HCT116 (cell line): ENCODE data around the gene CFAP54. TPM values are rescaled to one million over a fixed set of nuclear protein-coding genes. Genes with fewer than 3 reads are reported as not detected.

Experiments
- ATAC-seq: fragments of 200-7000 bp; cut with Tn5 transposase; 2 replicates; pipeline ENCODE4 v1.9.1; 2020; ENCODE audit warnings: mild to moderate bottlenecking, moderate library complexity
- BruUV-seq: library from RNA; stranded (reverse); fragments of 400-500 nt; replicated peaks from 2 replicates; lab custom pipeline; 2021; lab: Mats Ljungman, UMichigan
- CTCF ChIA-PET: fragments of 300-600 bp; sonication (Branson Sonifier 250); formaldehyde crosslinking; loops from one replicate; lab custom pipeline; 2021; ENCODE audit warnings: antibody characterized with exemption; lab: Charles Lee
- POLR2A ChIA-PET: fragments of 300-600, 350-600 bp; sonication (Branson Sonifier 250); formaldehyde crosslinking; loops from one replicate; lab custom pipeline; 2021; ENCODE audit warnings: antibody characterized with exemption; lab: Charles Lee
- RAD21 ChIA-PET, 2 experiments: fragments of 300-600 bp; sonication (Branson Sonifier 250); formaldehyde crosslinking; loops; one replicate each; lab custom pipeline; 2023; ENCODE audit warnings: low total read pairs in 2 of 2; ENCODE audit not compliant: uncharacterized antibody in 2 of 2, unreplicated experiment in 2 of 2, low non-redundant PET in 1 of 2; lab: Charles Lee
- DNase-seq: peaks from one replicate; pipeline ENCODE4 v3.0.0-alpha.2; 2010; ENCODE audit warnings: low read depth, low spot score
- H2AFZ ChIP-seq: fragments of 200-600 bp; shearing (Covaris generic), sonication (generic); 2 replicates; pipeline ENCODE4 v1.6.1; 2017; ENCODE audit warnings: low read depth, mixed run types, mixed read lengths, antibody characterized with exemption, low read length; ENCODE audit not compliant: poor library complexity, severe bottlenecking
- H3K27ac ChIP-seq: 2 replicates; pipeline ENCODE4 v1.5.1; 2012; ENCODE audit warnings: low read depth, low read length
- H3K27me3 ChIP-seq: fragments of 200-600 bp; sonication (generic); 2 replicates; pipeline ENCODE4 v1.6.1; 2016; ENCODE audit warnings: mixed run types, low read length, mixed read lengths; ENCODE audit not compliant: insufficient read depth
- H3K36me3 ChIP-seq, 2 experiments: fragments of 200-500 bp in 1 of 2; fragments of 200-600 bp in 1 of 2; sonication (Bioruptor generic) in 1 of 2; sonication (generic) in 1 of 2; 2 replicates each; pipeline versions ENCODE4 v1.5.1 to v1.6.1; 2014 to 2016; ENCODE audit warnings: low read length in 2 of 2, inconsistent platforms in 1 of 2, mixed read lengths in 1 of 2, mixed run types in 1 of 2; ENCODE audit not compliant: insufficient read depth in 2 of 2, control insufficient read depth in 1 of 2
- H3K4me1 ChIP-seq, 2 experiments: fragments of 200-600 bp in 1 of 2; sonication (generic) in 1 of 2; 2 replicates each; pipeline versions ENCODE4 v1.5.1 to v1.6.1; 2012 to 2017; ENCODE audit warnings: low read length in 2 of 2, inconsistent platforms in 1 of 2, mild to moderate bottlenecking in 1 of 2, mixed read lengths in 1 of 2, mixed run types in 1 of 2, moderate library complexity in 1 of 2; ENCODE audit not compliant: insufficient read depth in 2 of 2, control insufficient read depth in 1 of 2
- H3K4me2 ChIP-seq: fragments of 200-600 bp; sonication (generic); 2 replicates; pipeline ENCODE4 v1.6.1; 2017; ENCODE audit warnings: mixed run types, low read length, mixed read lengths
- H3K4me3 ChIP-seq, 2 experiments: fragments of 200-600 bp in 1 of 2; sonication (generic) in 1 of 2; replicated peaks in 1 of 2; 2 replicates each; pipeline ENCODE4 v1.5.1; 2011 to 2016; ENCODE audit warnings: low read length in 2 of 2, control low read depth in 1 of 2, low read depth in 1 of 2, mild to moderate bottlenecking in 1 of 2, mixed read lengths in 1 of 2, mixed run types in 1 of 2
- H3K79me2 ChIP-seq: fragments of 200-600 bp; sonication (generic); 2 replicates; pipeline ENCODE4 v1.6.1; 2017; ENCODE audit warnings: mild to moderate bottlenecking, mixed run types, low read length, moderate library complexity, mixed read lengths; ENCODE audit not compliant: insufficient read depth
- H3K9ac ChIP-seq: fragments of 200-600 bp; sonication (generic); 2 replicates; pipeline ENCODE4 v1.6.1; 2016; ENCODE audit warnings: low read length, mixed read lengths
- H3K9me2 ChIP-seq: fragments of 200-600 bp; sonication (generic), shearing (Covaris generic); 2 replicates; pipeline ENCODE4 v1.6.1; 2017; ENCODE audit warnings: mixed run types, mild to moderate bottlenecking, moderate library complexity; ENCODE audit not compliant: insufficient read depth
- H3K9me3 ChIP-seq, 2 experiments: fragments of 200-500 bp in 1 of 2; fragments of 200-600 bp in 1 of 2; sonication (Bioruptor generic) in 1 of 2; sonication (generic) in 1 of 2; 2 replicates each; pipeline ENCODE4 v1.6.1; 2014 to 2017; ENCODE audit warnings: low read length in 2 of 2, mixed read lengths in 2 of 2, inconsistent platforms in 1 of 2, low read depth in 1 of 2, mild to moderate bottlenecking in 1 of 2, mixed run types in 1 of 2, moderate library complexity in 1 of 2; ENCODE audit not compliant: control insufficient read depth in 1 of 2, insufficient read depth in 1 of 2
- H4K20me1 ChIP-seq: fragments of 200-600 bp; sonication (generic), shearing (Covaris generic); 2 replicates; pipeline ENCODE4 v1.6.1; 2017; ENCODE audit warnings: mixed run types, mild to moderate bottlenecking, moderate library complexity; ENCODE audit not compliant: insufficient read depth
- ATF3 ChIP-seq: IDR thresholded peaks from 2 replicates; pipeline ENCODE4 v1.6.1; 2012
- CBX3 ChIP-seq: IDR thresholded peaks from 2 replicates; pipeline ENCODE4 v1.6.1; 2012; ENCODE audit warnings: low read depth
- CEBPB ChIP-seq: IDR thresholded peaks from 2 replicates; pipeline ENCODE4 v1.6.1; 2012; ENCODE audit warnings: low read depth
- EGR1 ChIP-seq: IDR thresholded peaks from 2 replicates; pipeline ENCODE4 v1.6.1; 2012; ENCODE audit warnings: low read depth
- ELF1 ChIP-seq: IDR thresholded peaks from 2 replicates; pipeline ENCODE4 v1.6.1; 2012; ENCODE audit warnings: low read depth, borderline replicate concordance
- EZH2 ChIP-seq: fragments of 200-600 bp; sonication (generic); IDR thresholded peaks from 2 replicates; pipeline ENCODE4 v1.6.1; 2017; ENCODE audit warnings: antibody characterized with exemption, mixed run types
- EZH2phosphoT487 ChIP-seq: fragments of 200-600 bp; IDR thresholded peaks from 2 replicates; pipeline ENCODE4 v1.6.1; 2018; ENCODE audit warnings: antibody characterized with exemption, borderline replicate concordance
- JUND ChIP-seq: IDR thresholded peaks from 2 replicates; pipeline ENCODE4 v1.6.1; 2012
- MAX ChIP-seq: IDR thresholded peaks from 2 replicates; pipeline ENCODE4 v1.6.1; 2012
- POLR2A ChIP-seq: IDR thresholded peaks from 2 replicates; pipeline ENCODE4 v1.7.0; 2011; ENCODE audit warnings: borderline replicate concordance; ENCODE audit not compliant: insufficient read depth, insufficient read length; ENCODE audit errors: extremely low read depth
- POLR2AphosphoS5 ChIP-seq: IDR thresholded peaks from 2 replicates; pipeline ENCODE4 v1.6.1; 2011; ENCODE audit warnings: mild to moderate bottlenecking, low read depth, low read length, moderate library complexity
- RAD21 ChIP-seq: IDR thresholded peaks from 2 replicates; pipeline ENCODE4 v1.6.1; 2012; ENCODE audit warnings: low read depth, mild to moderate bottlenecking
- SRF ChIP-seq: IDR thresholded peaks from 2 replicates; pipeline ENCODE4 v1.6.1; 2012; ENCODE audit warnings: low read depth
- TCF7L2 ChIP-seq: IDR thresholded peaks from 2 replicates; pipeline ENCODE4 v1.7.0; 2011; ENCODE audit warnings: borderline replicate concordance, inconsistent platforms; ENCODE audit not compliant: insufficient read depth, insufficient read length; ENCODE audit errors: extremely low read depth
- YY1 ChIP-seq: IDR thresholded peaks from 2 replicates; pipeline ENCODE4 v1.6.1; 2011; ENCODE audit warnings: low read length, low read depth, moderate library complexity, mild to moderate bottlenecking; ENCODE audit not compliant: insufficient replicate concordance; ENCODE audit errors: extremely low read depth
- ZFX ChIP-seq: fragments of 450-650 bp; IDR thresholded peaks from 2 replicates; pipeline ENCODE4 v1.6.1; 2017
- ZNF274 ChIP-seq: fragments of 200-500 bp; sonication (Bioruptor generic); IDR thresholded peaks from 2 replicates; pipeline ENCODE4 v1.6.1; 2014; ENCODE audit warnings: mild to moderate bottlenecking, low read depth, low read length, inconsistent platforms
- intact Hi-C: fragments of 100-400 bp; cut with micrococcal nuclease; formaldehyde crosslinking; loops from 2 replicates; pipeline ENCODE4 v1.10.0; 2022
- total RNA-seq: library from RNA; stranded (reverse); gene quantifications from one replicate; pipeline ENCODE4 v1.2.1, GENCODE V29; 2021; ENCODE audit not compliant: unreplicated experiment
- TF ChIP-seq, protein P1 (sequence below): IDR thresholded peaks from 2 replicates; pipeline ENCODE4 v1.6.1; 2011; ENCODE audit warnings: mild to moderate bottlenecking, low read length, moderate library complexity; ENCODE audit not compliant: insufficient replicate concordance; ENCODE audit errors: extremely low read depth
- TF ChIP-seq, protein P2 (sequence below), 3 experiments: fragments of 200-600 bp in 1 of 3; sonication (generic) in 1 of 3; IDR thresholded peaks in 2 of 3; conservative IDR thresholded peaks in 1 of 3; 2 replicates each; pipeline ENCODE4 v1.5.1; 2012 to 2017; ENCODE audit warnings: low read depth in 2 of 3, low read length in 2 of 3, antibody characterized with exemption in 1 of 3, borderline replicate concordance in 1 of 3, control low read depth in 1 of 3, mild to moderate bottlenecking in 1 of 3, mixed read lengths in 1 of 3, mixed run types in 1 of 3, moderate library complexity in 1 of 3; ENCODE audit not compliant: insufficient read depth in 1 of 3

Gene CFAP54
- total RNA-seq, 1 experiment from 2014 or later, result 0.25 TPM

GRCh38 chr12:96862326-96862725 lies 372.9 kb downstream of the CFAP54 start:
- H3K27me3 ChIP-seq, result peaks cover 44% of the 10 kb centered on the region
- no peak overlapping the region for H3K4me3 ChIP-seq
- H3K79me2 ChIP-seq, result no peaks in the 10 kb centered on the region
- no peak overlapping the region for H3K27ac ChIP-seq
- no peak overlapping the region for H3K4me2 ChIP-seq
- DNase-seq (no peak), ATAC-seq (no peak)
- no peaks in the 10 kb centered on the region for H3K9me2 ChIP-seq
- RAD21 ChIA-PET, result no interaction called here
- H3K9me3 ChIP-seq, result no peaks in the 10 kb centered on the region
- no peaks in the 10 kb centered on the region for H3K4me1 ChIP-seq
- no peaks in the 10 kb centered on the region for H3K36me3 ChIP-seq
- no peaks in the 10 kb centered on the region for H4K20me1 ChIP-seq
- no TSS peak for BruUV-seq
- H2AFZ ChIP-seq, result no peak overlapping the region
- POLR2A ChIA-PET, result no interaction called here
- TF ChIP-seq YY1, result no peak
- CTCF ChIA-PET, result no interaction called here
- no peak overlapping the region for H3K9ac ChIP-seq
- intact Hi-C loops, result no loop called here

DNA sequence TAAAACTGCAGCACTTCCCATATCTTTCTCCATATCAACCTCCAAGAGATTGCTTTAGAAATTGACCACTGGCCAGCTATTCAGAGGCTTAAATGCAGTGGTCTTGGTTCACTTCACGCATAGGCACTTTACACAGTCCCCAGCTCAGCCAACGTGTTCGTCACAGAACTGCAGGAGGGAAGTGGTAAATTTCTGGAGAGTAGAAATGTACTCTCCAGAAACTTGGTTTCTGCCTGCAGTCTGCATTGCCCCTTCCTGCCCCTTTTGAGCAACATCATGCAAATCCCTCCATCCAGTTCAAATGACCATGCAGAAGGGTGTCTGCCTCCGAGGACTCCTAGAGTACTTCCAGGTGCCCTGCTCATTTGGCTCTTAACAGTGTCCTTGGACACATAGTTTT lies 375.0 kb downstream of the CFAP54 start:
- POLR2A ChIA-PET, result no interaction called here
- Histone ChIP-seq H3K9me2 (no peaks in the 10 kb centered on the region), H3K4me2 (no peak overlapping the region), H3K4me3 (no peak overlapping the region), H3K9me3 (no peaks in the 10 kb centered on the region), H3K27me3 (peaks cover 44% of the 10 kb centered on the region), H3K36me3 (no peaks in the 10 kb centered on the region), H4K20me1 (no peaks in the 10 kb centered on the region), H2AFZ (no peak overlapping the region), H3K79me2 (no peaks in the 10 kb centered on the region), H3K27ac (no peak overlapping the region), H3K9ac (no peak overlapping the region), H3K4me1 (no peaks in the 10 kb centered on the region)
- CTCF ChIA-PET, result no interaction called here
- RAD21 ChIA-PET, result no interaction called here
- ATAC-seq (no peak), DNase-seq (no peak)
- intact Hi-C loops, result no loop called here
- BruUV-seq, result no TSS peak
- no peak for TF ChIP-seq TCF7L2
- TF ChIP-seq ATF3, result no peak
- TF ChIP-seq, protein P1, sequence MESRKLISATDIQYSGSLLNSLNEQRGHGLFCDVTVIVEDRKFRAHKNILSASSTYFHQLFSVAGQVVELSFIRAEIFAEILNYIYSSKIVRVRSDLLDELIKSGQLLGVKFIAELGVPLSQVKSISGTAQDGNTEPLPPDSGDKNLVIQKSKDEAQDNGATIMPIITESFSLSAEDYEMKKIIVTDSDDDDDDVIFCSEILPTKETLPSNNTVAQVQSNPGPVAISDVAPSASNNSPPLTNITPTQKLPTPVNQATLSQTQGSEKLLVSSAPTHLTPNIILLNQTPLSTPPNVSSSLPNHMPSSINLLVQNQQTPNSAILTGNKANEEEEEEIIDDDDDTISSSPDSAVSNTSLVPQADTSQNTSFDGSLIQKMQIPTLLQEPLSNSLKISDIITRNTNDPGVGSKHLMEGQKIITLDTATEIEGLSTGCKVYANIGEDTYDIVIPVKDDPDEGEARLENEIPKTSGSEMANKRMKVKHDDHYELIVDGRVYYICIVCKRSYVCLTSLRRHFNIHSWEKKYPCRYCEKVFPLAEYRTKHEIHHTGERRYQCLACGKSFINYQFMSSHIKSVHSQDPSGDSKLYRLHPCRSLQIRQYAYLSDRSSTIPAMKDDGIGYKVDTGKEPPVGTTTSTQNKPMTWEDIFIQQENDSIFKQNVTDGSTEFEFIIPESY, result no peak
- no peak for TF ChIP-seq POLR2AphosphoS5
- no peak for TF ChIP-seq YY1
- no peak for TF ChIP-seq CBX3
- no peak for TF ChIP-seq SRF
- no peak for TF ChIP-seq POLR2A
- no peak for TF ChIP-seq ZNF274
- no peak for TF ChIP-seq ZFX
- TF ChIP-seq, protein P2, sequence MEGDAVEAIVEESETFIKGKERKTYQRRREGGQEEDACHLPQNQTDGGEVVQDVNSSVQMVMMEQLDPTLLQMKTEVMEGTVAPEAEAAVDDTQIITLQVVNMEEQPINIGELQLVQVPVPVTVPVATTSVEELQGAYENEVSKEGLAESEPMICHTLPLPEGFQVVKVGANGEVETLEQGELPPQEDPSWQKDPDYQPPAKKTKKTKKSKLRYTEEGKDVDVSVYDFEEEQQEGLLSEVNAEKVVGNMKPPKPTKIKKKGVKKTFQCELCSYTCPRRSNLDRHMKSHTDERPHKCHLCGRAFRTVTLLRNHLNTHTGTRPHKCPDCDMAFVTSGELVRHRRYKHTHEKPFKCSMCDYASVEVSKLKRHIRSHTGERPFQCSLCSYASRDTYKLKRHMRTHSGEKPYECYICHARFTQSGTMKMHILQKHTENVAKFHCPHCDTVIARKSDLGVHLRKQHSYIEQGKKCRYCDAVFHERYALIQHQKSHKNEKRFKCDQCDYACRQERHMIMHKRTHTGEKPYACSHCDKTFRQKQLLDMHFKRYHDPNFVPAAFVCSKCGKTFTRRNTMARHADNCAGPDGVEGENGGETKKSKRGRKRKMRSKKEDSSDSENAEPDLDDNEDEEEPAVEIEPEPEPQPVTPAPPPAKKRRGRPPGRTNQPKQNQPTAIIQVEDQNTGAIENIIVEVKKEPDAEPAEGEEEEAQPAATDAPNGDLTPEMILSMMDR (IDR thresholded peaks at IDR 0.05 in 2 of 3, conservative IDR thresholded peaks at IDR 0.05 in 1 of 3; ENCODE audit: borderline replicate concordance in 1 of 3, insufficient read depth in 1 of 3, low read depth in 2 of 3, low read length in 2 of 3), result no peak
- no peak for TF ChIP-seq EGR1
- no peak for TF ChIP-seq RAD21
- TF ChIP-seq JUND, result no peak
- no peak for TF ChIP-seq CEBPB
- TF ChIP-seq MAX, result no peak
- no peak for TF ChIP-seq EZH2
- TF ChIP-seq EZH2phosphoT487, result no peak
- no peak for TF ChIP-seq ELF1
